ENCODE results near the gene CLDN16. TPM values are rescaled to one million over a fixed set of nuclear protein-coding genes. Genes with fewer than 3 reads are reported as not detected.

Gene CLDN16
- total and polyA plus RNA-seq, 9 of the 15 experiments (the other 6 are each of a cell fraction or from before 2014, with no cell fraction given) = 0.04 to 0.11 (median 0.04) TPM; not detected in 6

GRCh38 chr3:190444576-190445145 lies 56.7 kb downstream of the CLDN16 start:
- WGBS (ENCODE audit: insufficient coverage, low coverage, missing lambda C conversion rate) = 5% methylated on average over 3 of the region's 3 CpGs
- no peaks in the 10 kb centered on the region for H4K20me1 ChIP-seq (replicated peaks; ENCODE audit: control insufficient read depth, insufficient read depth, low read length)
- no TSS peak for BruUV-seq (replicated peaks)
- H3K9ac ChIP-seq (ENCODE audit: insufficient read depth in 1 of 2, low read depth in 2 of 2, low read length in 2 of 2) = no peak overlapping the region
- H3K36me3 ChIP-seq (ENCODE audit: control insufficient read depth, insufficient read depth, low read length) = no peaks in the 10 kb centered on the region
- no peaks in the 10 kb centered on the region for H3K4me1 ChIP-seq (replicated peaks in 1 of 2; ENCODE audit: control insufficient read depth in 2 of 2, insufficient read depth in 2 of 2, low read length in 2 of 2)
- no peak for DNase-seq (ENCODE audit: extremely low read depth in 1 of 4, low spot score in 3 of 4)
- FAIRE-seq = no peak
- H3K79me2 ChIP-seq (ENCODE audit: control insufficient read depth, insufficient read depth, low read length) = no peaks in the 10 kb centered on the region
- no peak for ATAC-seq
- ChIA-PET POLR2A (no interaction called here), CTCF (ENCODE audit: low intra/inter-chr PET ratio) (no interaction called here)
- no peaks in the 10 kb centered on the region for H3K9me3 ChIP-seq (replicated peaks; ENCODE audit: control insufficient read depth, insufficient read depth, low read depth, low read length)
- no peak overlapping the region for H3K4me3 ChIP-seq
- H3K27me3 ChIP-seq (ENCODE audit: control insufficient read depth in 2 of 2, insufficient read depth in 2 of 2, low read length in 2 of 2) = no peaks in the 10 kb centered on the region
- no peak overlapping the region for H3K27ac ChIP-seq (ENCODE audit: extremely low read depth, low read depth, low read length)
- intact Hi-C loops (cut with micrococcal nuclease) = no loop called here
- in situ Hi-C loops (cut with MboI) = no loop called here
- no peak overlapping the region for H2AFZ ChIP-seq (ENCODE audit: low read depth, low read length)
- H3K9me1 ChIP-seq (ENCODE audit: control insufficient read depth, insufficient read depth, low read length) = no peaks in the 10 kb centered on the region
- H3K4me2 ChIP-seq (ENCODE audit: insufficient read depth, low read length) = no peak overlapping the region
- TF ChIP-seq, protein P1, sequence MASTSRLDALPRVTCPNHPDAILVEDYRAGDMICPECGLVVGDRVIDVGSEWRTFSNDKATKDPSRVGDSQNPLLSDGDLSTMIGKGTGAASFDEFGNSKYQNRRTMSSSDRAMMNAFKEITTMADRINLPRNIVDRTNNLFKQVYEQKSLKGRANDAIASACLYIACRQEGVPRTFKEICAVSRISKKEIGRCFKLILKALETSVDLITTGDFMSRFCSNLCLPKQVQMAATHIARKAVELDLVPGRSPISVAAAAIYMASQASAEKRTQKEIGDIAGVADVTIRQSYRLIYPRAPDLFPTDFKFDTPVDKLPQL (IDR thresholded peaks at IDR 0.05; ENCODE audit: extremely low read depth, insufficient read length) = no peak
- TF ChIP-seq SLC30A9 (CRISPR knock-in tag; IDR thresholded peaks at IDR 0.05) (no peak), SMARCA5 (IDR thresholded peaks at IDR 0.05) (no peak), ZNF282 (CRISPR knock-in tag; IDR thresholded peaks at IDR 0.05) (no peak), MBD2 (IDR thresholded peaks at IDR 0.05; ENCODE audit: borderline replicate concordance, low read depth) (no peak), CHAMP1 (IDR thresholded peaks at IDR 0.05) (no peak), RREB1 (CRISPR knock-in tag; IDR thresholded peaks at IDR 0.05) (no peak)
- TF ChIP-seq, protein P2, sequence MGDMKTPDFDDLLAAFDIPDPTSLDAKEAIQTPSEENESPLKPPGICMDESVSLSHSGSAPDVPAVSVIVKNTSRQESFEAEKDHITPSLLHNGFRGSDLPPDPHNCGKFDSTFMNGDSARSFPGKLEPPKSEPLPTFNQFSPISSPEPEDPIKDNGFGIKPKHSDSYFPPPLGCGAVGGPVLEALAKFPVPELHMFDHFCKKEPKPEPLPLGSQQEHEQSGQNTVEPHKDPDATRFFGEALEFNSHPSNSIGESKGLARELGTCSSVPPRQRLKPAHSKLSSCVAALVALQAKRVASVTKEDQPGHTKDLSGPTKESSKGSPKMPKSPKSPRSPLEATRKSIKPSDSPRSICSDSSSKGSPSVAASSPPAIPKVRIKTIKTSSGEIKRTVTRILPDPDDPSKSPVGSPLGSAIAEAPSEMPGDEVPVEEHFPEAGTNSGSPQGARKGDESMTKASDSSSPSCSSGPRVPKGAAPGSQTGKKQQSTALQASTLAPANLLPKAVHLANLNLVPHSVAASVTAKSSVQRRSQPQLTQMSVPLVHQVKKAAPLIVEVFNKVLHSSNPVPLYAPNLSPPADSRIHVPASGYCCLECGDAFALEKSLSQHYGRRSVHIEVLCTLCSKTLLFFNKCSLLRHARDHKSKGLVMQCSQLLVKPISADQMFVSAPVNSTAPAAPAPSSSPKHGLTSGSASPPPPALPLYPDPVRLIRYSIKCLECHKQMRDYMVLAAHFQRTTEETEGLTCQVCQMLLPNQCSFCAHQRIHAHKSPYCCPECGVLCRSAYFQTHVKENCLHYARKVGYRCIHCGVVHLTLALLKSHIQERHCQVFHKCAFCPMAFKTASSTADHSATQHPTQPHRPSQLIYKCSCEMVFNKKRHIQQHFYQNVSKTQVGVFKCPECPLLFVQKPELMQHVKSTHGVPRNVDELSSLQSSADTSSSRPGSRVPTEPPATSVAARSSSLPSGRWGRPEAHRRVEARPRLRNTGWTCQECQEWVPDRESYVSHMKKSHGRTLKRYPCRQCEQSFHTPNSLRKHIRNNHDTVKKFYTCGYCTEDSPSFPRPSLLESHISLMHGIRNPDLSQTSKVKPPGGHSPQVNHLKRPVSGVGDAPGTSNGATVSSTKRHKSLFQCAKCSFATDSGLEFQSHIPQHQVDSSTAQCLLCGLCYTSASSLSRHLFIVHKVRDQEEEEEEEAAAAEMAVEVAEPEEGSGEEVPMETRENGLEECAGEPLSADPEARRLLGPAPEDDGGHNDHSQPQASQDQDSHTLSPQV (IDR thresholded peaks at IDR 0.05) = no peak
